Measurements from ENCODE around the gene NR0B1. TPM values are rescaled to one million over a fixed set of nuclear protein-coding genes. Genes with fewer than 3 reads are reported as not detected.

NR0B1 gene
- total RNA-seq, 1 donor from 2014 or later, result 0.31 TPM

GRCh38 chrX:30270639-30271038 is 38.6 kb downstream of the NR0B1 start:
- no peak for DNase-seq

- DNase-seq, result no peak
Measured at GRCh38 chrX:30262763-30263162, 46.4 kb downstream of the NR0B1 start.

- no peak for DNase-seq
Measured at GRCh38 chrX:30261012-30261411, 48.2 kb downstream of the NR0B1 start.

- no peak for DNase-seq
Measured at GRCh38 chrX:30259927-30260326, 49.3 kb downstream of the NR0B1 start.

Other genes with a start within 250 kb of the NR0B1 start
- not detected for gene MAGEB2, start 93.8 kb downstream of the NR0B1 start, total RNA-seq
- not detected for gene MAGEB3, start 78.7 kb downstream of the NR0B1 start, total RNA-seq
- gene MAGEB4, start 67.4 kb downstream of the NR0B1 start, total RNA-seq, result not detected
- not detected for gene MAGEB1, start 62.2 kb downstream of the NR0B1 start, total RNA-seq

All from occipital lobe (tissue), 2 donors.